ENCODE data around the gene CIAPIN1.
A peak's percentile ranks its signal among the peaks of the same experiment; 100 is the strongest.
"Not testable (repeated sequence)": the region's sequence is repeated elsewhere in the genome, so short reads cannot be mapped to it uniquely, and the experiment has no call there.

Gene CIAPIN1

GRCh38 chr16:57476546-57477410 lies 29.6 kb upstream of the CIAPIN1 start:
- DNase-seq: no peak

GRCh38 chr16:57475711-57476339 lies 28.6 kb upstream of the CIAPIN1 start:
- DNase-seq: peak; percentile 77

- DNase-seq: no peak
These were observed 27.8 kb upstream of the CIAPIN1 start for GRCh38 chr16:57474671-57475661.

GRCh38 chr16:57473906-57474305 lies 26.7 kb upstream of the CIAPIN1 start:
- no peak for DNase-seq

- no peak for DNase-seq
These were observed 26.1 kb upstream of the CIAPIN1 start for GRCh38 chr16:57473176-57473840.

GRCh38 chr16:57472665-57473060 lies 25.5 kb upstream of the CIAPIN1 start:
- no peak for DNase-seq

GRCh38 chr16:57471852-57472664 lies 24.9 kb upstream of the CIAPIN1 start:
- DNase-seq: no peak

GRCh38 chr16:57471209-57471608 lies 24.0 kb upstream of the CIAPIN1 start:
- DNase-seq: no peak

GRCh38 chr16:57470711-57471110 lies 23.5 kb upstream of the CIAPIN1 start:
- DNase-seq: no peak

GRCh38 chr16:57469917-57470470 lies 22.8 kb upstream of the CIAPIN1 start:
- DNase-seq: no peak

- no peak for DNase-seq
These were observed 21.9 kb upstream of the CIAPIN1 start for GRCh38 chr16:57469046-57469445.

- DNase-seq: no peak
These were observed 21.2 kb upstream of the CIAPIN1 start for GRCh38 chr16:57468346-57468745.

- no peak for DNase-seq
These were observed 17.3 kb upstream of the CIAPIN1 start for GRCh38 chr16:57464523-57464922.

- DNase-seq: no peak
These were observed 15.8 kb upstream of the CIAPIN1 start for GRCh38 chr16:57462978-57463362.

GRCh38 chr16:57462209-57462977 lies 15.2 kb upstream of the CIAPIN1 start, which contains the start of gene POLR2C:
POLR2C (plus strand) TSS chr16:57462679; CDS start chr16:57462725, 46 bp downstream.
- peak; percentile 71 for DNase-seq

GRCh38 chr16:57452021-57452420 lies 4.8 kb upstream of the CIAPIN1 start:
- DNase-seq: no peak

- peak; percentile 33 for DNase-seq
These were observed 527 bp downstream of the CIAPIN1 start for GRCh38 chr16:57446531-57447185.

GRCh38 chr16:57445510-57445909 lies 1.7 kb downstream of the CIAPIN1 start:
- no peak for DNase-seq

- DNase-seq: no peak
These were observed 2.5 kb downstream of the CIAPIN1 start for GRCh38 chr16:57444711-57445110.

GRCh38 chr16:57440551-57440950 lies 6.6 kb downstream of the CIAPIN1 start:
- not testable (repeated sequence) for DNase-seq
